Measurements from ENCODE around the gene GID8. TPM values are rescaled to one million over a fixed set of nuclear protein-coding genes. Genes with fewer than 3 reads are reported as not detected.
A peak's percentile ranks its signal among the peaks of the same experiment; 100 is the strongest.

GID8 gene
- total and polyA plus RNA-seq, 2 of the 13 experiments (the other 11 are each of a cell fraction or from before 2014, with no cell fraction given): 39.6 to 59.8 TPM

DNA sequence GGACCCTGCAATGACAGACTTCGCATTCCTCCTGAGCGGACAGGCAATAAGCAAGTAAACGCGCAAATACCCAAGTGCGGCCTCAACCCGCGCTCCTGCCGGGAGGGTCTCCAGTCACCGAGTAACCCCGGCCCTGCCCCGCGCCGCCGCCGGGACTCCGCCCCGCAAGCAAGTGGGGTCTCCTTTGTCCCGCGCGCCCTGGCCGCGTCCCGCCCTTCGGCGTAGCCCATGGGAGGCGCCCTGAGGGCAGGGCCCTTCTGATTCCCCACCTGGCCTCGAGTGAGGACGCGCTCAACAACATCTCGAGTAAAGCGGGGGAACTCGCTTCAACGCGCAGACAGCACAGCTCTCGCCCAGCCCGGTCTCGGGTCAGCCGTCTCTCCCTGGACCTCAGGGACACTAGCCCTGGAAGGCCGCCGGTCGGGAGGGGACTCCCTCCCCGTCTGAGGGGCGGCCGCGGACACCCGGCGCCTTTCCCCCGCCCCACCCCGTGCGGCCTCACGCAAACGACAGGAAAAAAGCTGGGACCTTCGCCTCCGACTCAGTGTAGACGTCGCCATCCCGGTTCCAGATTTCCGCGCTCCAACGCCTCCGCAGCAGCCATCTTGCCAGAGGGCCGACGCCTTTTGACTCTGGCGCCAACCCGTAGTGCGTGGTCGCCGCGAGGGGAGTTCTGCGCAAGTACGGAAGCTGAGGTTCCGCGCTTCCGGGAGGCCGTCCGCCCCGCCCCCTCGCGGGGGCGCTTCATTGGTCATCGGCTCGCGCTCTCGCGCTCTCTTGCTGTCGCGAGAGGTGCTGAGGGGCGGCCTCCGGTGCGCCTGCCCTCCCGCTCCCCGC is 461 bp upstream of the GID8 start (continued):
- peak; percentile 28; the same call in 1 of the 2 replicates for TF ChIP-seq NFRKB (IDR thresholded peaks at IDR 0.05)
- peak; percentile 87; the same call in 1 of the 2 replicates for TF ChIP-seq ZNF678 (CRISPR knock-in tag; IDR thresholded peaks at IDR 0.05)
- TF ChIP-seq BORCS8-MEF2B (CRISPR knock-in tag; IDR thresholded peaks at IDR 0.05): peak; percentile 94
- peak; percentile 64; the same call in 1 of the 2 replicates for TF ChIP-seq HOMEZ (CRISPR knock-in tag; IDR thresholded peaks at IDR 0.05; ENCODE audit: low read depth)
- TF ChIP-seq, protein P1, sequence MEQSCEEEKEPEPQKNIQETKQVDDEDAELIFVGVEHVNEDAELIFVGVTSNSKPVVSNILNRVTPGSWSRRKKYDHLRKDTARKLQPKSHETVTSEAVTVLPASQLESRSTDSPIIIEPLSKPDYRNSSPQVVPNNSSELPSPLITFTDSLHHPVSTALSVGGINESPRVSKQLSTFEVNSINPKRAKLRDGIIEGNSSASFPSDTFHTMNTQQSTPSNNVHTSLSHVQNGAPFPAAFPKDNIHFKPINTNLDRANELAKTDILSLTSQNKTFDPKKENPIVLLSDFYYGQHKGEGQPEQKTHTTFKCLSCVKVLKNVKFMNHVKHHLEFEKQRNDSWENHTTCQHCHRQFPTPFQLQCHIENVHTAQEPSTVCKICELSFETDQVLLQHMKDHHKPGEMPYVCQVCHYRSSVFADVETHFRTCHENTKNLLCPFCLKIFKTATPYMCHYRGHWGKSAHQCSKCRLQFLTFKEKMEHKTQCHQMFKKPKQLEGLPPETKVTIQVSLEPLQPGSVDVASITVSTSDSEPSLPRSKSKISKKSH (CRISPR knock-in tag; IDR thresholded peaks at IDR 0.05; ENCODE audit: borderline replicate concordance): peak; percentile 98
- peak; percentile 99 for TF ChIP-seq KLF15 (CRISPR knock-in tag; IDR thresholded peaks at IDR 0.05; ENCODE audit: borderline replicate concordance)
- 0 out of 2 replicates have a peak, but pooled peaks have one; percentile 85 for TF ChIP-seq FIP1L1 (IDR thresholded peaks at IDR 0.05; ENCODE audit: borderline replicate concordance, insufficient read depth, low read depth, low read length)
- TF ChIP-seq ZNF33A (CRISPR knock-in tag; IDR thresholded peaks at IDR 0.05; ENCODE audit: borderline replicate concordance): 0 out of 2 replicates have a peak, but pooled peaks have one; percentile 55
- TF ChIP-seq ZSCAN30 (CRISPR knock-in tag; IDR thresholded peaks at IDR 0.05): no peak
- peak; percentile 83 for TF ChIP-seq ZNF816 (CRISPR knock-in tag; IDR thresholded peaks at IDR 0.05; ENCODE audit: borderline replicate concordance)
- TF ChIP-seq DRAP1 (CRISPR knock-in tag; IDR thresholded peaks at IDR 0.05): peak; percentile 87
- no peak for TF ChIP-seq CENPX (CRISPR knock-in tag; IDR thresholded peaks at IDR 0.05)
- TF ChIP-seq ATRX (CRISPR knock-in tag; IDR thresholded peaks at IDR 0.05; ENCODE audit: borderline replicate concordance): no peak
- TF ChIP-seq CENPBD1 (CRISPR knock-in tag; IDR thresholded peaks at IDR 0.05; ENCODE audit: borderline replicate concordance, low read depth): peak; percentile 93; the same call in 1 of the 2 replicates
- no peak for TF ChIP-seq CHD4 (IDR thresholded peaks at IDR 0.05; ENCODE audit: borderline replicate concordance, low read length)
- peak; percentile 92 for TF ChIP-seq TEAD2 (CRISPR knock-in tag; IDR thresholded peaks at IDR 0.05)
- TF ChIP-seq ETS1 (CRISPR knock-in tag; IDR thresholded peaks at IDR 0.05): no peak
- TF ChIP-seq ZNF160 (CRISPR knock-in tag; IDR thresholded peaks at IDR 0.05): peak; percentile 97
- TF ChIP-seq SP2 (CRISPR knock-in tag; IDR thresholded peaks at IDR 0.05): peak; percentile 85
- peak; percentile 88 for TF ChIP-seq ZNF329 (CRISPR knock-in tag; IDR thresholded peaks at IDR 0.05; ENCODE audit: low read depth)
- peak; percentile 92 for TF ChIP-seq POLR2G (IDR thresholded peaks at IDR 0.05; ENCODE audit: low read depth, low read length)
